ENCODE measurements around the gene FNDC3A.
A peak's percentile ranks its signal among the peaks of the same experiment; 100 is the strongest.

GRCh38 chr13:48975856-48976575, at the start of gene FNDC3A:
- peak; percentile 31 for TF ChIP-seq CTCF (IDR thresholded peaks at IDR 0.05)
- TF ChIP-seq EZH2 (IDR thresholded peaks at IDR 0.05): no peak

All from neural progenitor cell (in vitro differentiated cells).